T-helper 17 cell (primary cell): Measurements from ENCODE around the gene SLC26A11. TPM values are rescaled to one million over a fixed set of nuclear protein-coding genes. Genes with fewer than 3 reads are reported as not detected.
A peak's percentile ranks its signal among the peaks of the same experiment; 100 is the strongest.
"Not testable (repeated sequence)": the region's sequence is repeated elsewhere in the genome, so short reads cannot be mapped to it uniquely, and the experiment has no call there.

ENCODE experiments used
- ATAC-seq: fragments of 150-1000 bp; cut with Tn5 transposase; 2 replicates; pipeline ENCODE4 v1.10.0; 2021; ENCODE audit warnings: mild to moderate bottlenecking, moderate library complexity
- DNase-seq, 3 donors: peaks; one replicate each; pipeline versions ENCODE4 v3.0.0 to v3.0.0-alpha.2; 2020 to 2021
- H3K9me3 ChIP-seq: one replicate; pipeline ENCODE4 v1.7.0; 2013; ENCODE audit warnings: low read length, mild to moderate bottlenecking; ENCODE audit not compliant: control insufficient read depth, poor library complexity, severe bottlenecking
- H3K27ac Mint-ChIP-seq: one replicate; pipeline ENCODE4 v1.8.0; 2022; ENCODE audit warnings: mild to moderate bottlenecking, moderate library complexity, mixed read lengths
- H3K27me3 Mint-ChIP-seq: one replicate; pipeline ENCODE4 v1.8.0; 2022; ENCODE audit warnings: mixed read lengths
- H3K36me3 Mint-ChIP-seq: one replicate; pipeline ENCODE4 v1.8.0; 2022; ENCODE audit warnings: low read depth, mixed read lengths
- H3K4me1 Mint-ChIP-seq: one replicate; pipeline ENCODE4 v1.8.0; 2022; ENCODE audit warnings: mild to moderate bottlenecking, mixed read lengths
- H3K4me3 Mint-ChIP-seq: one replicate; pipeline ENCODE4 v1.8.0; 2022; ENCODE audit warnings: mild to moderate bottlenecking, moderate library complexity, mixed read lengths
- total RNA-seq, 4 donors: library from RNA in 2 of 4; stranded (reverse) in 2 of 4; gene quantifications; one replicate each; pipeline ENCODE4 v1.2.3 and lab custom pipeline; 2022 to 2026

The SLC26A11 gene
- total RNA-seq, 2 donors from 2014 or later = 57.0 to 73.8 TPM

DNA sequence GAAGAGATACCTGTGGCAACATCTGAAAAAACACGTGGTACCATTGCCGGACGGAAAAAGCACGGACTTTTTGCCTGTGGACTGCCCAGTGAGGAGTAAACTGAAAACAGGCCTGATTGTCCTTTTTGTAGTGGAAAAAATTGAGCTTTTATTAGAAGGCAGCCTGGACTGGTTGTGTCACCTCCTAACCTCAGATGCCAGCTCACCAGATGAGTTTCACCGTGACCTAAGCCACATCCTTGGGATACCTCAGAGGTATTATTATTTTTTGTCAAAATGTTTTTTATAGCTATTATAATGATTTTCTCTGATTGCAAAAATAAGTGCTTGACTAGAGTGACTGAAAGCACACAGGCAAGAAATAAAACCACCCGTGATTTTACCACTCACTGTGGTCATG is 75.3 kb downstream of the SLC26A11 start:
- no peak for ATAC-seq
- H3K36me3 Mint-ChIP-seq = peaks cover 5% of the 10 kb centered on the region
- no peak overlapping the region for H3K27ac Mint-ChIP-seq
- H3K4me3 Mint-ChIP-seq = no peak overlapping the region
- no peaks in the 10 kb centered on the region for H3K27me3 Mint-ChIP-seq
- H3K4me1 Mint-ChIP-seq = peaks cover 2% of the 10 kb centered on the region
- DNase-seq = no peak
- H3K9me3 ChIP-seq = no peaks in the 10 kb centered on the region

GRCh38 chr17:80296221-80296620 is 76.0 kb downstream of the SLC26A11 start:
- H3K9me3 ChIP-seq = no peaks in the 10 kb centered on the region
- ATAC-seq (no peak), DNase-seq (no peak)
- Mint-ChIP-seq H3K4me3 (no peak overlapping the region), H3K27me3 (no peaks in the 10 kb centered on the region), H3K36me3 (peaks cover 8% of the 10 kb centered on the region), H3K27ac (peak overlapping the region; percentile 47), H3K4me1 (peaks cover 2% of the 10 kb centered on the region)

DNA sequence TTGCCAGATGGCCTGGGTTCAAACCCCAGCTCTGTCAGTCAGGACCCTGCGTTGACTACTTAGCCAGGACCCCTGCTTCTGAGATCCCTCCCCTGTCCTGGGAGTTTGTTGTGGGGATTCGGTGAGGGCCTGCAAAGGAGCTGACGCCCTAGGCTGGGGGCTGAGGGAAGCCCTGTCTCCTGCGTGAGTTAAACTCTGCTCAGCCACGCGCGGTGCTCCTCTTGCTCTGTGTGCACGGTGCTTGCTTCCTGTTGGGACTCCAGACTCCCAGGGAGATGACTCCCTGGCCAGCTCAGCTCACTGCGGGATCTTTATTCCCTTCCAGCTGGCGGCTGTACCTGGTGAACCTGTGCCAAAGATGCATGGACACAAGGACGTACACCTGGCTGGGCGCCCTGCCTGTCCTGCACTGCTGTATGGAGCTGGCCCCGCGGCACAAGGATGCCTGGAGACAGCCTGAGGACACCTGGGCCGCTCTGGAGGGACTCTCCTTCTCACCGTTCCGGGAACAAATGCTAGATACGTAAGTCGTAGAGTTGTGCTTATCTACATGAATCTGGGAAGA is 77.9 kb downstream of the SLC26A11 start:
- Mint-ChIP-seq H3K36me3 (peaks cover 13% of the 10 kb centered on the region), H3K4me1 (peaks cover 2% of the 10 kb centered on the region), H3K27me3 (no peaks in the 10 kb centered on the region), H3K27ac (peak overlapping the region; percentile 9), H3K4me3 (no peak overlapping the region)
- no peak for ATAC-seq
- DNase-seq = no peak
- no peaks in the 10 kb centered on the region for H3K9me3 ChIP-seq

GRCh38 chr17:80299350-80300100 is 79.3 kb downstream of the SLC26A11 start:
- not testable (repeated sequence) for H3K27me3 Mint-ChIP-seq, H3K9me3 ChIP-seq, H3K4me1 Mint-ChIP-seq, H3K27ac Mint-ChIP-seq, ATAC-seq, H3K4me3 Mint-ChIP-seq, DNase-seq
- H3K36me3 Mint-ChIP-seq = peaks cover 13% of the 10 kb centered on the region

DNA sequence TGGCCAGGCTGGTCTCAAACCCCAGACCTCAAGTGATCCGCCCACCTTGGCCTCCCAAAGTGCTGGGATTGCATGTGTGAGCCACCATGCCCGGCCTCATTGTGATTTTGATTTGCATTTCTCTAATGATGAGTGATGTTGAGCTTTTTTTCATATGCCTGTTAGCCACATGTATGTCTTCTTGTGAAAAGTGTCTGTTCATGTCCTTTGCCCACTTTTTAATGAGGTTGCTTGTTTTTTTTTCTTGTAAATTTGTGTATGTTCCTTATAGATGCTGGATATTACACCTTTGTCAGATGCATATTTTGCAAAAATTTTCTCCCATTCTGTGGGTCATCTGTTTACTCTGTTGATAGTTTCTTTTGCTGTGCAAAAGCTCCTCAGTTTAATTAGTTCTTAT is 80.5 kb downstream of the SLC26A11 start:
- not testable (repeated sequence) for H3K27me3 Mint-ChIP-seq, H3K4me3 Mint-ChIP-seq, DNase-seq, H3K27ac Mint-ChIP-seq, H3K4me1 Mint-ChIP-seq, H3K9me3 ChIP-seq, ATAC-seq
- peaks cover 17% of the 10 kb centered on the region for H3K36me3 Mint-ChIP-seq

Other genes with a start within 250 kb of the SLC26A11 start
- 1 to 10 TPM; 1.9 to 2.6 TPM for gene TBC1D16, start 184.6 kb upstream of the SLC26A11 start, total RNA-seq
- gene CCDC40, start 183.8 kb upstream of the SLC26A11 start, total RNA-seq = 1 to 10 TPM; 3.4 to 4.5 TPM
- gene GAA, start 118.8 kb upstream of the SLC26A11 start, total RNA-seq = 10 to 100 TPM; 16.7 to 23.8 TPM
- gene EIF4A3, start 73.3 kb upstream of the SLC26A11 start, total RNA-seq = 10 to 100 TPM; 86.2 to 92.2 TPM
- not detected for gene CARD14, start 50.4 kb upstream of the SLC26A11 start, total RNA-seq
- 100 to 1,000 TPM; 136 to 151 TPM for gene SGSH, start 94 bp upstream of the SLC26A11 start, total RNA-seq
- gene RNF213, start 40.4 kb downstream of the SLC26A11 start, total RNA-seq = 100 to 1,000 TPM; 528 to 571 TPM
- 10 to 100 TPM; 14.1 to 24.5 TPM for gene ENDOV, start 194.7 kb downstream of the SLC26A11 start, total RNA-seq